Chondrocyte (in vitro differentiated cells): ENCODE measurements around the gene MEI1. TPM values are rescaled to one million over a fixed set of nuclear protein-coding genes. Genes with fewer than 3 reads are reported as not detected.

ENCODE experiments used
- DNase-seq: peaks from one replicate; pipeline ENCODE4 v3.0.0; 2021; ENCODE audit warnings: mixed read lengths, low spot score
- H3K27ac Mint-ChIP-seq: one replicate; pipeline ENCODE4 v1.8.0; 2021; ENCODE audit warnings: mild to moderate bottlenecking, moderate library complexity, mixed read lengths; ENCODE audit not compliant: unreplicated experiment
- H3K27me3 Mint-ChIP-seq: 2 replicates; pipeline ENCODE4 v1.8.0; 2021; ENCODE audit warnings: low read depth, mixed read lengths
- H3K36me3 Mint-ChIP-seq: 2 replicates; pipeline ENCODE4 v1.8.0; 2021; ENCODE audit warnings: low read depth, mixed read lengths
- H3K4me1 Mint-ChIP-seq: 2 replicates; pipeline ENCODE4 v1.8.0; 2021; ENCODE audit warnings: low read depth, mild to moderate bottlenecking, mixed read lengths
- H3K4me3 Mint-ChIP-seq: one replicate; pipeline ENCODE4 v1.8.0; 2021; ENCODE audit warnings: mild to moderate bottlenecking, moderate library complexity, mixed read lengths; ENCODE audit not compliant: unreplicated experiment
- H3K9me3 Mint-ChIP-seq: 2 replicates; pipeline ENCODE4 v1.8.0; 2021; ENCODE audit warnings: low read depth, mixed read lengths
- CTCF ChIP-seq: fragments of 200-600 bp; sonication (generic); IDR thresholded peaks from 2 replicates; pipeline ENCODE4 v1.5.0; 2021; ENCODE audit warnings: antibody characterized with exemption, mild to moderate bottlenecking, moderate library complexity
- total RNA-seq: library from RNA; stranded (reverse); gene quantifications from 3 replicates; pipeline ENCODE4 v1.2.1, GENCODE V29; 2021

The MEI1 gene
- total RNA-seq, 1 donor from 2014 or later: 0.40 TPM

GRCh38 chr22:41746567-41747400 is 47.5 kb downstream of the MEI1 start:
- H3K36me3 Mint-ChIP-seq: no peaks in the 10 kb centered on the region
- H3K27ac Mint-ChIP-seq: no peak overlapping the region
- H3K4me3 Mint-ChIP-seq: no peak overlapping the region
- peak; percentile 86 for TF ChIP-seq CTCF
- no peaks in the 10 kb centered on the region for H3K9me3 Mint-ChIP-seq
- DNase-seq: no peak
- peaks cover 19% of the 10 kb centered on the region for H3K27me3 Mint-ChIP-seq
- H3K4me1 Mint-ChIP-seq: no peaks in the 10 kb centered on the region

- TF ChIP-seq CTCF: no peak
- H3K27ac Mint-ChIP-seq: no peak overlapping the region
- H3K36me3 Mint-ChIP-seq: no peaks in the 10 kb centered on the region
- no peaks in the 10 kb centered on the region for H3K9me3 Mint-ChIP-seq
- peaks cover 15% of the 10 kb centered on the region for H3K27me3 Mint-ChIP-seq
- no peak overlapping the region for H3K4me3 Mint-ChIP-seq
- DNase-seq: no peak
- H3K4me1 Mint-ChIP-seq: no peaks in the 10 kb centered on the region
Observed at GRCh38 chr22:41752011-41752970, 53.0 kb downstream of the MEI1 start.

- no peak for TF ChIP-seq CTCF
- Mint-ChIP-seq H3K36me3 (no peaks in the 10 kb centered on the region), H3K27me3 (peaks cover 15% of the 10 kb centered on the region), H3K4me3 (no peak overlapping the region), H3K4me1 (no peaks in the 10 kb centered on the region), H3K27ac (no peak overlapping the region), H3K9me3 (no peaks in the 10 kb centered on the region)
- DNase-seq: no peak
Observed at GRCh38 chr22:41753984-41754383, 54.7 kb downstream of the MEI1 start.

GRCh38 chr22:41757502-41757901 is 58.2 kb downstream of the MEI1 start:
- DNase-seq: no peak
- no peak overlapping the region for H3K4me3 Mint-ChIP-seq
- no peaks in the 10 kb centered on the region for H3K9me3 Mint-ChIP-seq
- no peaks in the 10 kb centered on the region for H3K4me1 Mint-ChIP-seq
- no peak overlapping the region for H3K27ac Mint-ChIP-seq
- no peak for TF ChIP-seq CTCF
- H3K27me3 Mint-ChIP-seq: peaks cover 3% of the 10 kb centered on the region
- no peaks in the 10 kb centered on the region for H3K36me3 Mint-ChIP-seq

GRCh38 chr22:41758231-41758630 is 58.9 kb downstream of the MEI1 start:
- Mint-ChIP-seq H3K9me3 (no peaks in the 10 kb centered on the region), H3K27ac (no peak overlapping the region), H3K4me1 (no peaks in the 10 kb centered on the region), H3K4me3 (no peak overlapping the region), H3K27me3 (peaks cover 3% of the 10 kb centered on the region), H3K36me3 (no peaks in the 10 kb centered on the region)
- no peak for DNase-seq
- no peak for TF ChIP-seq CTCF
